IMR-90 (cell line): ENCODE data around the gene CD276. TPM values are rescaled to one million over a fixed set of nuclear protein-coding genes. Genes with fewer than 3 reads are reported as not detected.

Source experiments
- ATAC-seq: fragments of 200-7000 bp; cut with Tn5 transposase; 2 replicates; pipeline ENCODE4 v1.9.1; 2020; ENCODE audit warnings: low read depth, mild to moderate bottlenecking, moderate library complexity
- BruUV-seq: library from RNA; stranded (reverse); fragments of 400-500 nt; replicated peaks from 2 replicates; lab custom pipeline; 2021; lab: Mats Ljungman, UMichigan
- CTCF ChIA-PET: fragments of 300-600 bp; formaldehyde crosslinking; extraction: SDS; loops from one replicate; lab custom pipeline; 2021; ENCODE audit warnings: antibody characterized with exemption; lab: Yijun Ruan, JAX
- POLR2A ChIA-PET: fragments of 300-600 bp; sonication (Branson Sonifier 250); formaldehyde crosslinking; loops from one replicate; lab custom pipeline; 2022; ENCODE audit warnings: antibody characterized with exemption; ENCODE audit not compliant: unreplicated experiment; lab: Charles Lee
- DNase-seq: peaks from one replicate; pipeline ENCODE4 v3.0.0; 2013
- H2AFZ ChIP-seq: replicated peaks from 2 replicates; pipeline ENCODE3; 2013; ENCODE audit warnings: low read length, mild to moderate bottlenecking; ENCODE audit not compliant: poor library complexity
- H2AK5ac ChIP-seq: 2 replicates; pipeline ENCODE4 v1.6.1; 2013; ENCODE audit warnings: low read depth, low read length, inconsistent platforms
- H2AK9ac ChIP-seq: replicated peaks from 2 replicates; pipeline ENCODE3; 2013; ENCODE audit warnings: mild to moderate bottlenecking, low read depth, low read length, moderate library complexity; ENCODE audit not compliant: poor library complexity
- H2BK120ac ChIP-seq: 2 replicates; pipeline ENCODE4 v1.6.1; 2013; ENCODE audit warnings: low read depth, low read length, inconsistent platforms
- H2BK15ac ChIP-seq: 3 replicates; pipeline ENCODE4 v1.6.1; 2013; ENCODE audit warnings: low read depth, low read length, inconsistent platforms
- H2BK20ac ChIP-seq: 2 replicates; pipeline ENCODE4 v1.6.1; 2013; ENCODE audit warnings: low read depth, mild to moderate bottlenecking, inconsistent platforms, low read length, moderate library complexity
- H2BK5ac ChIP-seq: 2 replicates; pipeline ENCODE4 v1.6.1; 2013; ENCODE audit warnings: mild to moderate bottlenecking, low read depth, low read length, inconsistent platforms; ENCODE audit not compliant: poor library complexity, severe bottlenecking
- H3K14ac ChIP-seq: replicated peaks from 2 replicates; pipeline ENCODE4 v1.6.1; 2013; ENCODE audit warnings: low read depth, low read length, inconsistent platforms
- H3K18ac ChIP-seq: 2 replicates; pipeline ENCODE4 v1.6.1; 2013; ENCODE audit warnings: low read depth, low read length, control low read depth
- H3K23ac ChIP-seq: 2 replicates; pipeline ENCODE4 v1.6.1; 2013; ENCODE audit warnings: low read depth, low read length, inconsistent platforms
- H3K27ac ChIP-seq: 2 replicates; pipeline ENCODE4 v1.5.1; 2013; ENCODE audit warnings: mild to moderate bottlenecking, control low read depth, low read length; ENCODE audit not compliant: insufficient read depth
- H3K27me3 ChIP-seq: 2 replicates; pipeline ENCODE4 v1.6.1; 2013; ENCODE audit warnings: low read length; ENCODE audit not compliant: control insufficient read depth, insufficient read depth
- H3K36me3 ChIP-seq: 2 replicates; pipeline ENCODE4 v1.6.1; 2013; ENCODE audit warnings: low read length, mixed read lengths; ENCODE audit not compliant: control insufficient read depth, insufficient read depth
- H3K4ac ChIP-seq: 2 replicates; pipeline ENCODE4 v1.6.1; 2013; ENCODE audit warnings: low read depth, low read length, inconsistent platforms
- H3K4me1 ChIP-seq: 2 replicates; pipeline ENCODE4 v1.6.1; 2013; ENCODE audit warnings: low read length, mixed read lengths; ENCODE audit not compliant: control insufficient read depth, insufficient read depth
- H3K4me2 ChIP-seq: 2 replicates; pipeline ENCODE4 v1.6.1; 2013; ENCODE audit warnings: low read depth, mild to moderate bottlenecking, control low read depth, low read length, moderate library complexity
- H3K4me3 ChIP-seq: 2 replicates; pipeline ENCODE4 v1.5.1; 2013; ENCODE audit warnings: low read depth, mild to moderate bottlenecking, control low read depth, low read length, moderate library complexity; ENCODE audit not compliant: insufficient read depth
- H3K56ac ChIP-seq: 2 replicates; pipeline ENCODE4 v1.6.1; 2013; ENCODE audit warnings: low read length, inconsistent platforms; ENCODE audit not compliant: insufficient read depth; ENCODE audit errors: extremely low read depth
- H3K79me1 ChIP-seq, 2 experiments: 2 replicates each; pipeline ENCODE4 v1.6.1; 2013; ENCODE audit warnings: low read length in 2 of 2, inconsistent platforms in 1 of 2, low read depth in 1 of 2
- H3K9ac ChIP-seq: 2 replicates; pipeline ENCODE4 v1.6.1; 2013; ENCODE audit warnings: low read depth, low read length, control low read depth
- H3K9me1 ChIP-seq: 2 replicates; pipeline ENCODE4 v1.6.1; 2013; ENCODE audit warnings: low read length, inconsistent platforms; ENCODE audit not compliant: insufficient read depth
- H3K9me3 ChIP-seq: 2 replicates; pipeline ENCODE4 v1.6.1; 2013; ENCODE audit warnings: low read length; ENCODE audit not compliant: control insufficient read depth, insufficient read depth
- H4K20me1 ChIP-seq: 2 replicates; pipeline ENCODE4 v1.6.1; 2013; ENCODE audit warnings: low read length, inconsistent platforms; ENCODE audit not compliant: insufficient read depth
- H4K5ac ChIP-seq: 2 replicates; pipeline ENCODE4 v1.6.1; 2013; ENCODE audit warnings: mild to moderate bottlenecking, low read depth, low read length, control low read depth
- H4K8ac ChIP-seq, 2 experiments: 2 replicates each; pipeline ENCODE4 v1.6.1; 2013; ENCODE audit warnings: low read depth in 2 of 2, low read length in 2 of 2, control low read depth in 1 of 2, inconsistent platforms in 1 of 2
- H4K91ac ChIP-seq: 2 replicates; pipeline ENCODE4 v1.6.1; 2013; ENCODE audit warnings: low read depth, low read length, inconsistent platforms; ENCODE audit not compliant: insufficient read depth
- BHLHE40 ChIP-seq: fragments of 150-350 bp; IDR thresholded peaks from 2 replicates; pipeline ENCODE4 v1.6.1; 2016; ENCODE audit warnings: mild to moderate bottlenecking, low read depth, low read length
- CEBPB ChIP-seq: IDR thresholded peaks from 2 replicates; pipeline ENCODE4 v1.6.1; 2012; ENCODE audit warnings: low read depth, low read length, improper control_type of control experiment
- CHD1 ChIP-seq: IDR thresholded peaks from 2 replicates; pipeline ENCODE4 v1.6.1; 2012; ENCODE audit warnings: low read depth, low read length, improper control_type of control experiment
- ELK1 ChIP-seq: fragments of 150-350 bp; IDR thresholded peaks from 2 replicates; pipeline ENCODE4 v1.6.1; 2016; ENCODE audit warnings: low read depth, mild to moderate bottlenecking, low read length, moderate library complexity, borderline replicate concordance
- FOS ChIP-seq: fragments of 150-350 bp; IDR thresholded peaks from 2 replicates; pipeline ENCODE4 v1.6.1; 2016; ENCODE audit warnings: low read depth, low read length
- MAZ ChIP-seq: IDR thresholded peaks from 2 replicates; pipeline ENCODE4 v1.6.1; 2012; ENCODE audit warnings: low read depth, mild to moderate bottlenecking, low read length, improper control_type of control experiment, moderate library complexity, borderline replicate concordance
- MXI1 ChIP-seq: IDR thresholded peaks from 2 replicates; pipeline ENCODE4 v1.6.1; 2012; ENCODE audit warnings: low read depth, mild to moderate bottlenecking, low read length, moderate library complexity, borderline replicate concordance
- NFE2L2 ChIP-seq: fragments of 150-350 bp; IDR thresholded peaks from 2 replicates; pipeline ENCODE4 v1.6.1; 2016; ENCODE audit warnings: low read depth, mild to moderate bottlenecking, low read length
- POLR2A ChIP-seq: IDR thresholded peaks from 2 replicates; pipeline ENCODE4 v1.6.1; 2012; ENCODE audit warnings: mild to moderate bottlenecking, low read depth, low read length
- RAD21 ChIP-seq: IDR thresholded peaks from 2 replicates; pipeline ENCODE4 v1.6.1; 2012; ENCODE audit warnings: low read length, improper control_type of control experiment
- RCOR1 ChIP-seq: IDR thresholded peaks from 2 replicates; pipeline ENCODE4 v1.6.1; 2012; ENCODE audit warnings: mild to moderate bottlenecking, low read length, improper control_type of control experiment; ENCODE audit not compliant: insufficient replicate concordance
- RFX5 ChIP-seq: IDR thresholded peaks from 2 replicates; pipeline ENCODE4 v1.8.0; 2012; ENCODE audit warnings: low read depth, mild to moderate bottlenecking, low read length, moderate library complexity
- SMC3 ChIP-seq: fragments of 150-350 bp; IDR thresholded peaks from 2 replicates; pipeline ENCODE4 v1.6.1; 2016; ENCODE audit warnings: low read depth, mild to moderate bottlenecking, antibody characterized with exemption, low read length, moderate library complexity
- USF2 ChIP-seq: fragments of 150-350 bp; IDR thresholded peaks from 2 replicates; pipeline ENCODE4 v1.6.1; 2017; ENCODE audit warnings: mild to moderate bottlenecking, antibody characterized with exemption, low read length, low read depth
- WGBS, 2 experiments: methylation state at CpG; one replicate each; pipeline versions ENCODE4 v1.1.5 to v1.1.7; 2013; ENCODE audit warnings: missing lambda C conversion rate in 2 of 2; ENCODE audit not compliant: insufficient read length in 1 of 2; ENCODE audit errors: extremely low coverage in 2 of 2; 5-methylcytosine and 5-hydroxymethylcytosine counted together
- dilution Hi-C: fragments of 300-500 bp; cut with HindIII; formaldehyde crosslinking; loops from one replicate; pipeline ENCODE4 v1.14.3; 2018; ENCODE audit warnings: low sequenced_read_pairs; ENCODE audit not compliant: unreplicated experiment
- in situ Hi-C: fragments of 300-500 bp; cut with MboI; formaldehyde crosslinking; loops from 3 replicates; pipeline ENCODE4 v1.14.3; 2019; ENCODE audit warnings: low sequenced_read_pairs, inconsistent platforms, mixed read lengths
- intact Hi-C: fragments of 100-400 bp; cut with micrococcal nuclease; formaldehyde crosslinking; loops from 2 replicates; pipeline ENCODE4 v1.10.0; 2022
- polyA plus RNA-seq, 3 experiments: library from polyadenylated mRNA; depleted of rRNA; stranded (reverse); fragments of >200 nt; gene quantifications; 2 replicates each; pipeline ENCODE4 v1.2.3, GENCODE V29; 2012; ENCODE audit warnings: low replicate concordance in 1 of 3
- total RNA-seq: library from RNA; depleted of rRNA; stranded (reverse); fragments of >200 nt; gene quantifications from 2 replicates; pipeline ENCODE4 v1.2.3, GENCODE V29; 2012
- TF ChIP-seq, protein P1 (sequence below): conservative IDR thresholded peaks from 2 replicates; pipeline ENCODE4 v1.5.1; 2012; ENCODE audit warnings: mild to moderate bottlenecking, low read depth, low read length, improper control_type of control experiment

CD276 gene
- total and polyA plus RNA-seq, 2 of the 4 experiments (the other 2 are of a cell fraction) = 30.8 to 149 TPM

- Histone ChIP-seq H2BK120ac (no peak overlapping the region), H3K9ac (no peak overlapping the region), H2BK20ac (no peak overlapping the region), H4K5ac (no peak overlapping the region), H3K56ac (no peak overlapping the region), H3K36me3 (no peaks in the 10 kb centered on the region), H3K9me3 (no peaks in the 10 kb centered on the region), H3K79me1 (no peaks in the 10 kb centered on the region), H2BK5ac (no peak overlapping the region), H3K18ac (no peak overlapping the region), H3K4me3 (no peak overlapping the region), H4K20me1 (no peaks in the 10 kb centered on the region; the same call in 1 of the 2 replicates), H3K9me1 (no peaks in the 10 kb centered on the region), H2AK9ac (no peak overlapping the region), H3K14ac (no peak overlapping the region), H3K4me2 (no peak overlapping the region), H2BK15ac (no peak overlapping the region), H2AFZ (no peak overlapping the region), H2AK5ac (no peak overlapping the region), H4K8ac (no peak overlapping the region), H3K4me1 (no peaks in the 10 kb centered on the region), H3K4ac (no peak overlapping the region), H3K23ac (no peak overlapping the region), H3K27ac (no peak overlapping the region), H4K91ac (no peak overlapping the region), H3K27me3 (peaks cover 11% of the 10 kb centered on the region)
- dilution Hi-C loops (no loop called here), intact Hi-C loops (no loop called here), in situ Hi-C loops (no loop called here)
- ChIA-PET POLR2A (no interaction called here), CTCF (interaction anchor here (4.4 kb wide), 1 partner anchor 11 kb away, joined by 25 read pairs; no protein-coding TSS in a partner anchor)
- DNase-seq = no peak
- BruUV-seq = no TSS peak
- 50% methylated on average over 2 of the region's 6 CpGs; no CpG with 5 or more reads in 1 of the 2 experiments for WGBS, 2 experiments
- no peak for ATAC-seq
- TF ChIP-seq MAZ = no peak
- TF ChIP-seq FOS = no peak
- TF ChIP-seq NFE2L2 = no peak
- TF ChIP-seq USF2 = no peak
- TF ChIP-seq SMC3 = no peak
- no peak for TF ChIP-seq CHD1
- no peak for TF ChIP-seq RAD21
- TF ChIP-seq ELK1 = no peak
- TF ChIP-seq MXI1 = no peak
- no peak for TF ChIP-seq RCOR1
- TF ChIP-seq, protein P1, sequence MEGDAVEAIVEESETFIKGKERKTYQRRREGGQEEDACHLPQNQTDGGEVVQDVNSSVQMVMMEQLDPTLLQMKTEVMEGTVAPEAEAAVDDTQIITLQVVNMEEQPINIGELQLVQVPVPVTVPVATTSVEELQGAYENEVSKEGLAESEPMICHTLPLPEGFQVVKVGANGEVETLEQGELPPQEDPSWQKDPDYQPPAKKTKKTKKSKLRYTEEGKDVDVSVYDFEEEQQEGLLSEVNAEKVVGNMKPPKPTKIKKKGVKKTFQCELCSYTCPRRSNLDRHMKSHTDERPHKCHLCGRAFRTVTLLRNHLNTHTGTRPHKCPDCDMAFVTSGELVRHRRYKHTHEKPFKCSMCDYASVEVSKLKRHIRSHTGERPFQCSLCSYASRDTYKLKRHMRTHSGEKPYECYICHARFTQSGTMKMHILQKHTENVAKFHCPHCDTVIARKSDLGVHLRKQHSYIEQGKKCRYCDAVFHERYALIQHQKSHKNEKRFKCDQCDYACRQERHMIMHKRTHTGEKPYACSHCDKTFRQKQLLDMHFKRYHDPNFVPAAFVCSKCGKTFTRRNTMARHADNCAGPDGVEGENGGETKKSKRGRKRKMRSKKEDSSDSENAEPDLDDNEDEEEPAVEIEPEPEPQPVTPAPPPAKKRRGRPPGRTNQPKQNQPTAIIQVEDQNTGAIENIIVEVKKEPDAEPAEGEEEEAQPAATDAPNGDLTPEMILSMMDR = no peak
- no peak for TF ChIP-seq BHLHE40
- TF ChIP-seq CEBPB = no peak
- TF ChIP-seq RFX5 = no peak
- TF ChIP-seq POLR2A = no peak
Measured at GRCh38 chr15:73647259-73648013, 36.7 kb upstream of the CD276 start.
